Activated CD8-positive, alpha-beta T cell treated with anti-CD3 and anti-CD28 coated beads for 36 hours (primary cell): ENCODE data around the gene KLHL22. TPM values are rescaled to one million over a fixed set of nuclear protein-coding genes. Genes with fewer than 3 reads are reported as not detected.
"Not testable (repeated sequence)": the region's sequence is repeated elsewhere in the genome, so short reads cannot be mapped to it uniquely, and the experiment has no call there.

Experiments
- ATAC-seq: fragments of 200-7000 bp; cut with Tn5 transposase; one replicate; pipeline ENCODE4 v1.10.0; 2021; ENCODE audit warnings: mild to moderate bottlenecking, moderate library complexity
- CTCF ChIA-PET: fragments of 350-600 bp; sonication (Branson Sonifier 250); formaldehyde crosslinking; loops from one replicate; lab custom pipeline; 2021; ENCODE audit warnings: antibody characterized with exemption; lab: Charles Lee
- POLR2A ChIA-PET: fragments of 350-600 bp; sonication (Branson Sonifier 250); formaldehyde crosslinking; loops from one replicate; lab custom pipeline; 2021; ENCODE audit warnings: antibody characterized with exemption; lab: Charles Lee
- DNase-seq: peaks from one replicate; pipeline ENCODE4 v3.0.0-alpha.2; 2020
- H3K27ac Mint-ChIP-seq: one replicate; pipeline ENCODE4 v1.8.0; 2021; ENCODE audit warnings: mild to moderate bottlenecking, mixed read lengths
- H3K27me3 Mint-ChIP-seq: one replicate; pipeline ENCODE4 v1.8.0; 2021; ENCODE audit warnings: mixed read lengths
- H3K36me3 Mint-ChIP-seq: one replicate; pipeline ENCODE4 v1.8.0; 2021; ENCODE audit warnings: low read depth, mixed read lengths
- H3K4me1 Mint-ChIP-seq: one replicate; pipeline ENCODE4 v1.8.0; 2021; ENCODE audit warnings: low read depth, mixed read lengths
- H3K4me3 Mint-ChIP-seq: one replicate; pipeline ENCODE4 v1.8.0; 2021; ENCODE audit warnings: mild to moderate bottlenecking, moderate library complexity, mixed read lengths
- H3K9me3 Mint-ChIP-seq: one replicate; pipeline ENCODE4 v1.8.0; 2021; ENCODE audit warnings: mixed read lengths
- intact Hi-C: fragments of 100-400 bp; cut with micrococcal nuclease; formaldehyde crosslinking; loops from one replicate; pipeline ENCODE4 v1.10.0; 2022
- total RNA-seq, 2 experiments: library from RNA; stranded (reverse); gene quantifications; one replicate each; pipeline ENCODE4 v1.2.3, GENCODE V29; 2021
- TF ChIP-seq, protein P1 (sequence below): fragments of 200-600 bp; IDR thresholded peaks from one replicate; pipeline ENCODE4 v1.8.0; 2022; ENCODE audit warnings: antibody characterized with exemption, mild to moderate bottlenecking

KLHL22 gene
- total RNA-seq, 2 experiments from 2014 or later: 16.3 to 17.9 TPM

DNA sequence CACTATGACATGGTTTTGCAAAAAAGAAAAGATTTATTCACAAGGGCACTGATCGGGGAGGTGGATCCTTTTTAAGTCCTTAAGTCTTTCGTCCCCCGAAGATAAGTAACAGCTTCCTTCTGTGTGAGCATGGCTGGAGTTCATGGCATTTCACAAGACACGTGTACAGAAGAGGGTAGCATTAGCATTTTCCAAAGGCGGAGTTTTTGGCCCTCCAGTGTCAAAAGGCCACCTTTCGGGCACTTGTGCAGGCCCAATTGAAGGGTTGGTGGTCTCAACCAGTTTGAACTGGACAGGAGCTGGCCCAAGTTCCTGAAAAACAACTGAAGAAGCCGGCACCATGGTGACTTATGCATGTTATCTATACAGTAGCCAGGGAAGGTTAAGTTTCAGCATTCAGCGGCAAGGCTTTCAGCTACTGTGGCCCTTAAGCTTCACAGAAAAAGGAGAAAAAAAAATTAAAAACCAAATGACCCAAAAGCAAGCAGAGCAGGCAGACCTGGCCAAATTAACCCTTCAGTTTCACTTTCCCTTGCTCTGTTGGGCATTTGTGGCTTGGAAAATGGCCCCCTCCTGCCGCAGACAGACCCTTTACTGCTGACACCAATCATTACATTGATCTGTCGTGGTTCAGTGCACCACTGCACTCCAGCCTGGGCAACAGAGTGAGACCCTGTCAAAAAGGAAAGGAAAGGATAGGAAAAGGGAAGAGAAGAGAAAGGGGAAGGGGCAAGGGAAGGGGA lies 83.0 kb downstream of the KLHL22 start:
- Mint-ChIP-seq H3K4me1 (no peaks in the 10 kb centered on the region), H3K27me3 (no peaks in the 10 kb centered on the region), H3K36me3 (no peaks in the 10 kb centered on the region), H3K9me3 (no peaks in the 10 kb centered on the region), H3K27ac (no peak overlapping the region), H3K4me3 (no peak overlapping the region)
- ChIA-PET CTCF (interaction anchor here (0.8 kb wide), 1 partner anchor 17 kb away, joined by 3 read pairs; no protein-coding TSS in a partner anchor), POLR2A (interaction anchor here (0.8 kb wide), 1 partner anchor 10 kb away, joined by 3 read pairs; no protein-coding TSS in a partner anchor)
- no peak for ATAC-seq
- TF ChIP-seq, protein P1, sequence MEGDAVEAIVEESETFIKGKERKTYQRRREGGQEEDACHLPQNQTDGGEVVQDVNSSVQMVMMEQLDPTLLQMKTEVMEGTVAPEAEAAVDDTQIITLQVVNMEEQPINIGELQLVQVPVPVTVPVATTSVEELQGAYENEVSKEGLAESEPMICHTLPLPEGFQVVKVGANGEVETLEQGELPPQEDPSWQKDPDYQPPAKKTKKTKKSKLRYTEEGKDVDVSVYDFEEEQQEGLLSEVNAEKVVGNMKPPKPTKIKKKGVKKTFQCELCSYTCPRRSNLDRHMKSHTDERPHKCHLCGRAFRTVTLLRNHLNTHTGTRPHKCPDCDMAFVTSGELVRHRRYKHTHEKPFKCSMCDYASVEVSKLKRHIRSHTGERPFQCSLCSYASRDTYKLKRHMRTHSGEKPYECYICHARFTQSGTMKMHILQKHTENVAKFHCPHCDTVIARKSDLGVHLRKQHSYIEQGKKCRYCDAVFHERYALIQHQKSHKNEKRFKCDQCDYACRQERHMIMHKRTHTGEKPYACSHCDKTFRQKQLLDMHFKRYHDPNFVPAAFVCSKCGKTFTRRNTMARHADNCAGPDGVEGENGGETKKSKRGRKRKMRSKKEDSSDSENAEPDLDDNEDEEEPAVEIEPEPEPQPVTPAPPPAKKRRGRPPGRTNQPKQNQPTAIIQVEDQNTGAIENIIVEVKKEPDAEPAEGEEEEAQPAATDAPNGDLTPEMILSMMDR: no peak
- DNase-seq: no peak
- intact Hi-C loops: no loop called here

DNA sequence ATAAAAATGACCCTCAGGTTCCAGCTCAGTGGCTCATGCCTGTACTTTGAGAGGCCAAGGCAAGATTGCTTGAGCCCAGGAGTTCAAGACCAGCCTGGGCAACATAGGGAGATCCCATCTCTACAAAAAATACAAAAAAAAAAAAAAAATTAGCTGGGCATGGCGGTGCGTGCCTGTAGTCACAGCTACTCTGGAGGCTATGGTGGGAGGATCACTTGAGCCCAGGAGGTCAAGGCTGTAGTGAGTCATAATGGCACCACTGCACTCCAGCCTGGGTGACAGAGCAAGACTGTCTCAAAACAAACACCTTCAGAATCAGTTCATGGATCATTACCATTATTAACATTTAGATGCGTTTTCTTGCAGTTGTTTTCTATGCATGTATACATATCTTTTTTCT lies 86.2 kb downstream of the KLHL22 start:
- H3K4me1 Mint-ChIP-seq, H3K27me3 Mint-ChIP-seq, ATAC-seq, DNase-seq, intact Hi-C loops, H3K27ac Mint-ChIP-seq, H3K36me3 Mint-ChIP-seq, H3K9me3 Mint-ChIP-seq, H3K4me3 Mint-ChIP-seq: not testable (repeated sequence)
- POLR2A ChIA-PET: interaction anchor here (1.5 kb wide), 1 partner anchor 26 kb away, joined by 3 read pairs; no protein-coding TSS in a partner anchor
- CTCF ChIA-PET: interaction anchor here (3.0 kb wide), 1 partner anchor 9 kb away, joined by 11 read pairs; no protein-coding TSS in a partner anchor

DNA sequence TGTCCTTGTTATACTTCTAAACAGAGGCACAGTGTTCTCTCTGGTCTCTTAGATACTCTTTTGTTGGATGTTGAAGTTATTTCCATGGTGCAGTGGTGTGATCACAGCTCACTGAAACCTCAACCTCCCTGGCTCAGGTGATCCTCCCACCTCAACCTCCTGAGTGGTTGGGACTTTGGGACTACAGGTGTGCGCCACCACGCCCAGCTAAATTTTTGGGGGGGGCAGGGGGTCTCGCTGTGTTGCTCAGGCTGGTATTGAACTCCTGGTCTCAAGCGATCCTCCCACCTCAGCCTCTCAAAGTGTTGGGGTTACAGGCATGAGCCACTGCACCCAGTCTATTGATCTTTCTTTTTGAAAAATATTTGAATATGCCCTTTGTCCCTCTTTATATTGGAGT lies 86.7 kb downstream of the KLHL22 start:
- CTCF ChIA-PET: interaction anchor here (0.6 to 3.0 kb wide), 2 partner anchors 10 to 56 kb away, joined by 3 to 11 read pairs; no protein-coding TSS in a partner anchor
- TF ChIP-seq, protein P1: no peak
- H3K27me3 Mint-ChIP-seq: no peaks in the 10 kb centered on the region
- H3K36me3 Mint-ChIP-seq: peaks cover 4% of the 10 kb centered on the region
- H3K9me3 Mint-ChIP-seq: no peaks in the 10 kb centered on the region
- no peaks in the 10 kb centered on the region for H3K4me1 Mint-ChIP-seq
- intact Hi-C loops: no loop called here
- POLR2A ChIA-PET: interaction anchor here (0.7 to 1.5 kb wide), 2 partner anchors 26 to 343 kb away, joined by 3 read pairs; no protein-coding TSS in a partner anchor
- no peak overlapping the region for H3K27ac Mint-ChIP-seq
- H3K4me3 Mint-ChIP-seq: no peak overlapping the region
- DNase-seq (no peak), ATAC-seq (no peak)

DNA sequence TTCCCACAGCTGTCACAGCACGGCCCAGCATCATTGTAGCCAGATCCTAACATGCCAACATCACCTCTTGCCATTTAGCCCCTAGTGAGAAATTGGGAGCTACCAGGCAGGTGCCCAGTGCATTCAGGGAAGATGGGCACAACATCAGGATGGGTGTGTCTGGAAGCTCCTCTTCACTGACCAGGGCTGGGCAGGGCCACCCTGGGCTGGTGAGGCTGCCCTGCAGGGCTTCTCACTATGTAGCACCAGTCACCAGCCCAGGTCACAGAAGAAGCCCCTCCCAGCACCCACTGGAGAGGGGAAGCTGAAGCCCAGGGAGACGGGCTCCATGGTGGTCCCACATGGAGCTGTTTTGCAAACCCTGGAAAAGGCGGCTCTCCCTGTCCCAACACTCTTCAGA lies 87.8 kb downstream of the KLHL22 start:
- no peak overlapping the region for H3K27ac Mint-ChIP-seq
- intact Hi-C loops: no loop called here
- CTCF ChIA-PET: interaction anchor here (0.8 to 3.0 kb wide), 4 partner anchors 11 to 251 kb away, joined by 4 to 11 read pairs (median 4); no protein-coding TSS in a partner anchor
- H3K27me3 Mint-ChIP-seq: no peaks in the 10 kb centered on the region
- no peaks in the 10 kb centered on the region for H3K9me3 Mint-ChIP-seq
- peaks cover 9% of the 10 kb centered on the region for H3K36me3 Mint-ChIP-seq
- ATAC-seq (no peak), DNase-seq (no peak)
- POLR2A ChIA-PET: no interaction called here
- peaks cover 5% of the 10 kb centered on the region for H3K4me1 Mint-ChIP-seq
- no peak overlapping the region for H3K4me3 Mint-ChIP-seq
- TF ChIP-seq, protein P1: no peak

DNA sequence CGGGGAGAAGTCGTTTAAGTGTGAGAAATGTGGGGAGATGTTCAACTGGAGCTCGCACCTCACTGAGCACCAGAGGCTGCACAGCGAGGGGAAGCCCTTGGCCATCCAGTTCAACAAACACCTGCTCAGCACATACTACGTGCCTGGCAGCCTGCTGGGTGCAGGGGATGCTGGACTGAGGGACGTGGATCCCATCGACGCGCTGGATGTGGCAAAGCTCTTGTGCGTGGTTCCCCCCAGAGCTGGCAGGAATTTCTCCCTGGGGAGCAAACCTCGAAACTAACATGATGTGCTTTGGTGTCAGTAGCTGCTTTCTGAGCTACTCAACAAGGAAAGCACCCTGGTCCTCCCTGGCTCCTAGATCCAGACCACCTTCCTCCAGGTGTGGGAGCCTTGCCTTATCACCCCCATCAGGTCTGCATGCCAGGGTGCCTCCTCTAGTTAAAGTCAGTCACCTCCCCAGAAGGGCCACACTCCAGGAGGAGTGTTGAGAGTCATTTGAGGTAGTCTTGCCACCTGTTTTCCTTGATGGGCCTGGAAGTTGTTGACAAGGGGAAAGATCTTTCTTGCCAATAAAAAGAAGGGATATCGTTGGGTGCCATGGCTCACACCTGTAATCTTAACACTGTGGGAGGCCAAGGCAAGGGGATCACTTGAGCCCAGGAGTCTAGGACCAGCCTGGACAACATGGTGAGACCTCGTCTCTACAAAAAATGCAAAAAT lies 88.7 kb downstream of the KLHL22 start:
- TF ChIP-seq, protein P1: no peak
- Mint-ChIP-seq H3K36me3 (peaks cover 9% of the 10 kb centered on the region), H3K27me3 (no peaks in the 10 kb centered on the region), H3K27ac (no peak overlapping the region), H3K9me3 (no peaks in the 10 kb centered on the region), H3K4me3 (no peak overlapping the region), H3K4me1 (peaks cover 5% of the 10 kb centered on the region)
- ATAC-seq (no peak), DNase-seq (no peak)
- POLR2A ChIA-PET: no interaction called here
- CTCF ChIA-PET: interaction anchor here (1.5 kb wide), 1 partner anchor 250 kb away, joined by 4 read pairs; no protein-coding TSS in a partner anchor
- intact Hi-C loops: no loop called here
